Heart right ventricle (tissue), 16 donors: ENCODE measurements around the gene THOC2. TPM values are rescaled to one million over a fixed set of nuclear protein-coding genes. Genes with fewer than 3 reads are reported as not detected.
"Not testable (repeated sequence)": the region's sequence is repeated elsewhere in the genome, so short reads cannot be mapped to it uniquely, and the experiment has no call there.

Experiments used
- ATAC-seq, 8 donors: fragments of 200-7000 bp; cut with Tn5 transposase; one replicate each; pipeline ENCODE4 v1.9.1; 2020; ENCODE audit warnings: mild to moderate bottlenecking in 8 of 8, moderate library complexity in 8 of 8, moderate number of reproducible peaks in 1 of 8
- DNase-seq, 2 donors: peaks; one replicate each; pipeline ENCODE4 v3.0.0-alpha.2; 2020
- H3K27ac ChIP-seq, 10 donors: fragments of 200-600 bp; sonication (generic) in 2 of 10; one replicate each; pipeline versions ENCODE4 v1.5.0 to v1.8.0; 2020 to 2022; ENCODE audit warnings: mild to moderate bottlenecking in 3 of 10
- H3K27me3 ChIP-seq, 7 donors: fragments of 200-600 bp; one replicate each; pipeline ENCODE4 v1.8.0; 2021 to 2022; ENCODE audit warnings: mild to moderate bottlenecking in 2 of 7
- H3K36me3 ChIP-seq, 9 donors: fragments of 200-600 bp; sonication (generic) in 1 of 9; one replicate each; pipeline versions ENCODE4 v1.5.0 to v1.8.0; 2020 to 2022; ENCODE audit warnings: mild to moderate bottlenecking in 2 of 9
- H3K4me1 ChIP-seq, 9 donors: fragments of 200-600 bp; sonication (generic) in 1 of 9; one replicate each; pipeline versions ENCODE4 v1.5.0 to v1.8.0; 2020 to 2022; ENCODE audit warnings: mild to moderate bottlenecking in 4 of 9
- H3K4me3 ChIP-seq, 10 donors: fragments of 200-600 bp; sonication (generic) in 2 of 10; one replicate each; pipeline versions ENCODE4 v1.5.0 to v1.8.0; 2020 to 2022; ENCODE audit warnings: mild to moderate bottlenecking in 7 of 10, moderate library complexity in 2 of 10
- H3K9me3 ChIP-seq, 11 donors: fragments of 200-600 bp in 10 of 11; sonication (generic) in 2 of 11; one replicate each; pipeline versions ENCODE4 v1.5.0 to v1.8.0; 2013 to 2022; ENCODE audit warnings: mild to moderate bottlenecking in 2 of 11, control low read depth in 1 of 11, moderate library complexity in 1 of 11
- CTCF ChIP-seq, 9 donors: fragments of 200-600 bp; sonication (generic) in 2 of 9; IDR thresholded peaks; one replicate each; pipeline versions ENCODE4 v1.5.0 to v1.8.0; 2021 to 2022; ENCODE audit warnings: antibody characterized with exemption in 9 of 9, mild to moderate bottlenecking in 5 of 9, moderate library complexity in 1 of 9
- WGBS, 2 donors: extraction: QIAGEN DNeasy Blood & Tissue Kit; methylation state at CpG; one replicate each; pipeline ENCODE4 v1.1.7; 2013; ENCODE audit warnings: inconsistent platforms in 1 of 2; 5-methylcytosine and 5-hydroxymethylcytosine counted together
- intact Hi-C, 10 donors: fragments of 100-400 bp; cut with DNase I; formaldehyde crosslinking; loops; one replicate each; pipeline versions ENCODE4 v1.11.1 to v1.14.2; 2022
- polyA plus RNA-seq, 2 donors: library from polyadenylated mRNA; stranded (reverse); fragments of 200-250 nt; gene quantifications; one replicate each; pipeline ENCODE4 v1.2.3, GENCODE V29; 2013
- total RNA-seq, 10 donors: library from RNA; stranded (reverse); fragmentation: NEBNext Ultra II Directional in 3 of 10; extraction: Animal tissue kit (Norgen Biotek cat#: 25700) in 3 of 10; gene quantifications; one replicate each; pipeline versions ENCODE4 v1.2.1 to v1.2.4, GENCODE V29; 2021 to 2023
- donor health status: Arrhythmogenic right ventricular cardiomyopathy.
- donor health status: ischemic (EF 13 %, LVEDD 7.1; RV severe dilation, severe dysfunction).
- donor health status: healthy with polysubstance abuse.
- donor health status: DM: no; HTN: yes; CAD: no.
- donor health status: DM: no; HTN: no; CAD: no.
- donor health status: ischemic (EF 25% LVEDD 6.9; RV normal size, moderate dysfunction).
- donor health status: ischemic (EF 25% LVEDD 5.7; RV mildly dilated, moderate dysfunction).
- donor health status: healthy.
- donor health status: DM: yes; HTN: yes; CAD: no.
- donor health status: Ischemic cardiomyopathy.
- donor health status: ischemic (EF 35%, LVEDD 5.7; RV mildly dilated, moderate dysfunction).
- donor health status: nonischemic (EF 11% LVEDD 7.7; RV severe dilation, severe dysfunction).
- donor health status: DM: yes; HTN: yes; CAD: no.
- donor health status: PGD.
- donor health status: ischemic (EF 29% LVEDD 5.4; RV normal size, mild dysfunction).
- donor health status: nonischemic (EF 23%, LVEDD 6.1; RV moderate dilation, normal function).

Gene THOC2
- total and polyA plus RNA-seq, 12 donors, result 16.8 to 70.2 (median 23.5) TPM

- Histone ChIP-seq H3K36me3 (peaks cover 0 to 93% (median 0%) of the 10 kb centered on the region in 9 donors), H3K4me1 (no peaks in the 10 kb centered on the region), H3K27me3 (no peaks in the 10 kb centered on the region), H3K9me3 (peaks cover 0 to 5% (median 0%) of the 10 kb centered on the region in 11 donors), H3K4me3 (no peak overlapping the region), H3K27ac (no peak overlapping the region)
- intact Hi-C loops, result no loop called here
- DNase-seq (no peak), ATAC-seq (no peak)
- TF ChIP-seq CTCF (IDR thresholded peaks at IDR 0.05), result no peak
- whole genome bisulfite sequencing, 2 donors, result 98 to 100% methylated on average over 3 of the region's 3 CpGs
Observed at GRCh38 chrX:123665197-123665596, 67.7 kb downstream of the THOC2 start.

- H3K4me1 ChIP-seq, DNase-seq, H3K27me3 ChIP-seq, ATAC-seq, H3K27ac ChIP-seq, H3K9me3 ChIP-seq, H3K4me3 ChIP-seq, intact Hi-C loops: not testable (repeated sequence)
- WGBS, 2 donors, result 93 to 96% methylated on average over 6 of the region's 6 CpGs
- peaks cover 0 to 96% (median 0%) of the 10 kb centered on the region in 9 donors for H3K36me3 ChIP-seq
Observed at GRCh38 chrX:123664467-123665167, 68.2 kb downstream of the THOC2 start.

GRCh38 chrX:123663720-123664119 is 69.1 kb downstream of the THOC2 start:
- H3K4me3 ChIP-seq, H3K9me3 ChIP-seq, H3K4me1 ChIP-seq, intact Hi-C loops, H3K27me3 ChIP-seq, H3K27ac ChIP-seq, DNase-seq, ATAC-seq: not testable (repeated sequence)
- peaks cover 0 to 88% (median 0%) of the 10 kb centered on the region in 9 donors for H3K36me3 ChIP-seq
- 95 to 98% methylated on average over 3 of the region's 3 CpGs for WGBS, 2 donors

- intact Hi-C loops, ATAC-seq, H3K4me3 ChIP-seq, H3K27me3 ChIP-seq, H3K9me3 ChIP-seq, H3K4me1 ChIP-seq, H3K27ac ChIP-seq, DNase-seq: not testable (repeated sequence)
- peaks cover 0 to 20% (median 0%) of the 10 kb centered on the region in 9 donors for H3K36me3 ChIP-seq
- 94 to 96% methylated on average over 9 of the region's 9 CpGs for WGBS, 2 donors
Observed at GRCh38 chrX:123656507-123656906, 76.3 kb downstream of the THOC2 start.

- H3K27ac ChIP-seq, ATAC-seq, intact Hi-C loops, H3K4me3 ChIP-seq, H3K9me3 ChIP-seq, H3K4me1 ChIP-seq, DNase-seq, H3K27me3 ChIP-seq: not testable (repeated sequence)
- 60 to 65% methylated on average over 5 to 6 of the region's 6 CpGs for WGBS, 2 donors
- peaks cover 0 to 17% (median 0%) of the 10 kb centered on the region in 9 donors for H3K36me3 ChIP-seq
Observed at GRCh38 chrX:123648811-123649181, 84.1 kb downstream of the THOC2 start.

- no peak for ATAC-seq
- H3K36me3 ChIP-seq, result peaks cover 0 to 19% (median 0%) of the 10 kb centered on the region in 9 donors
- H3K27me3 ChIP-seq, result no peaks in the 10 kb centered on the region
- WGBS, 2 donors, result 61 to 65% methylated on average over 19 to 20 of the region's 20 CpGs
- no peaks in the 10 kb centered on the region for H3K9me3 ChIP-seq
- TF ChIP-seq CTCF (IDR thresholded peaks at IDR 0.05), result no peak
- H3K4me3 ChIP-seq, result no peak overlapping the region
- intact Hi-C loops, result no loop called here
- no peaks in the 10 kb centered on the region for H3K4me1 ChIP-seq
- H3K27ac ChIP-seq, result no peak overlapping the region
- no peak for DNase-seq
Observed at GRCh38 chrX:123648028-123648810, 84.6 kb downstream of the THOC2 start.
